Mucosa of descending colon (tissue), 3 donors: ENCODE data around the gene AGO4. TPM values are rescaled to one million over a fixed set of nuclear protein-coding genes. Genes with fewer than 3 reads are reported as not detected.
"Not testable (repeated sequence)": the region's sequence is repeated elsewhere in the genome, so short reads cannot be mapped to it uniquely, and the experiment has no call there.

Experiments
- ATAC-seq: fragments of 200-7000 bp; cut with Tn5 transposase; one replicate; pipeline ENCODE4 v1.9.1; 2020; ENCODE audit warnings: mild to moderate bottlenecking, moderate library complexity
- DNase-seq, 3 donors: peaks; one replicate each; pipeline ENCODE4 v3.0.0-alpha.2; 2020
- H3K36me3 ChIP-seq: fragments of 200-600 bp; one replicate; pipeline ENCODE4 v1.8.0; 2021; ENCODE audit warnings: low read depth, mild to moderate bottlenecking
- H3K4me1 ChIP-seq: fragments of 200-600 bp; one replicate; pipeline ENCODE4 v1.8.0; 2021; ENCODE audit warnings: low read depth, mild to moderate bottlenecking
- H3K4me3 ChIP-seq: fragments of 200-600 bp; one replicate; pipeline ENCODE4 v1.8.0; 2021; ENCODE audit warnings: mild to moderate bottlenecking
- H3K9me3 ChIP-seq: fragments of 200-600 bp; one replicate; pipeline ENCODE4 v1.8.0; 2021; ENCODE audit warnings: mild to moderate bottlenecking
- CTCF ChIP-seq: fragments of 200-600 bp; IDR thresholded peaks from one replicate; pipeline ENCODE4 v1.8.0; 2022; ENCODE audit warnings: antibody characterized with exemption, mild to moderate bottlenecking
- intact Hi-C, 2 donors: fragments of 100-400 bp; cut with DNase I in 1 of 2; cut with micrococcal nuclease in 1 of 2; formaldehyde crosslinking; loops; one replicate each; pipeline versions ENCODE4 v1.11.0 to v1.11.1; 2022; cut with DNase I, micrococcal nuclease
- total RNA-seq, 3 donors: library from RNA; stranded (reverse); fragmentation: NEBNext Ultra II Directional in 2 of 3; extraction: Animal tissue kit (Norgen Biotek cat#: 25700) in 2 of 3; gene quantifications; one replicate each; pipeline versions ENCODE4 v1.2.1 to v1.2.4, GENCODE V29; 2021 to 2023
- donor health status: DM: no; HTN: no; CAD: no; lungs with moderate emphysema.
- donor health status: DM: no; HTN: no; CAD: no.
- donor health status: DM: no; HTN: yes; CAD: no.

AGO4 gene
- total RNA-seq, 3 donors from 2014 or later = 9.9 to 20.0 (median 18.2) TPM

- TF ChIP-seq CTCF = no peak
- Histone ChIP-seq H3K4me3 (no peak overlapping the region), H3K4me1 (peaks cover 31% of the 10 kb centered on the region), H3K9me3 (no peaks in the 10 kb centered on the region), H3K36me3 (no peaks in the 10 kb centered on the region)
- DNase-seq (no peak), ATAC-seq (no peak)
- intact Hi-C loops = no loop called here
These were observed 79.7 kb downstream of the AGO4 start for GRCh38 chr1:35887508-35887907.

- H3K4me3 ChIP-seq = no peak overlapping the region
- no peaks in the 10 kb centered on the region for H3K9me3 ChIP-seq
- no peak for TF ChIP-seq CTCF
- DNase-seq = peak; percentile 25 to 55 (median 49)
- intact Hi-C loops = no loop called here
- peaks cover 31% of the 10 kb centered on the region for H3K4me1 ChIP-seq
- H3K36me3 ChIP-seq = no peaks in the 10 kb centered on the region
- peak; percentile 76 for ATAC-seq
These were observed 80.4 kb downstream of the AGO4 start for GRCh38 chr1:35888255-35888654.

- ATAC-seq, H3K4me3 ChIP-seq, DNase-seq, H3K36me3 ChIP-seq, intact Hi-C loops, H3K9me3 ChIP-seq: not testable (repeated sequence)
- H3K4me1 ChIP-seq = peaks cover 28% of the 10 kb centered on the region
These were observed 81.2 kb downstream of the AGO4 start for GRCh38 chr1:35888981-35889380.

GRCh38 chr1:35893051-35893879 is 85.4 kb downstream of the AGO4 start:
- ATAC-seq (no peak), DNase-seq (no peak)
- Histone ChIP-seq H3K4me1 (no peaks in the 10 kb centered on the region), H3K4me3 (no peak overlapping the region), H3K9me3 (no peaks in the 10 kb centered on the region), H3K36me3 (no peaks in the 10 kb centered on the region)
- intact Hi-C loops = no loop called here
- TF ChIP-seq CTCF = no peak

- Histone ChIP-seq H3K36me3 (no peaks in the 10 kb centered on the region), H3K4me1 (no peaks in the 10 kb centered on the region), H3K9me3 (no peaks in the 10 kb centered on the region), H3K4me3 (no peak overlapping the region)
- ATAC-seq (peak; percentile 61), DNase-seq (no peak)
- intact Hi-C loops = no loop called here
- no peak for TF ChIP-seq CTCF
These were observed 86.4 kb downstream of the AGO4 start for GRCh38 chr1:35894183-35894582.

- intact Hi-C loops = no loop called here
- H3K4me1 ChIP-seq = no peaks in the 10 kb centered on the region
- no peak overlapping the region for H3K4me3 ChIP-seq
- no peaks in the 10 kb centered on the region for H3K36me3 ChIP-seq
- no peak for TF ChIP-seq CTCF
- DNase-seq (no peak), ATAC-seq (no peak)
- H3K9me3 ChIP-seq = no peaks in the 10 kb centered on the region
These were observed 86.8 kb downstream of the AGO4 start for GRCh38 chr1:35894656-35895055.
